ENCODE measurements around the gene KIRREL3.

GRCh38 chr11:126613272-126613671, 387.3 kb downstream of the KIRREL3 start:
- TF ChIP-seq POLR2AphosphoS5 (IDR thresholded peaks at IDR 0.05; ENCODE audit: low read depth, low read length) (no peak), POLR2A (IDR thresholded peaks at IDR 0.05; ENCODE audit: low read depth, low read length) (no peak), PAX5 (IDR thresholded peaks at IDR 0.05; ENCODE audit: insufficient read depth, low read length, severe bottlenecking) (no peak), TAF1 (IDR thresholded peaks at IDR 0.05; ENCODE audit: low read depth, low read length) (no peak), POU2F2 (IDR thresholded peaks at IDR 0.05; ENCODE audit: low read depth, low read length) (no peak)
